Progenitor cell of endocrine pancreas (in vitro differentiated cells): ENCODE measurements around the gene EMC6. TPM values are rescaled to one million over a fixed set of nuclear protein-coding genes. Genes with fewer than 3 reads are reported as not detected.

Source experiments
- DNase-seq: peaks from one replicate; pipeline ENCODE4 v3.0.0; 2021; ENCODE audit warnings: low spot score; ENCODE audit not compliant: unreplicated experiment
- H3K27ac Mint-ChIP-seq: 2 replicates; pipeline ENCODE4 v1.8.0; 2021; ENCODE audit warnings: mild to moderate bottlenecking, moderate library complexity, mixed read lengths
- H3K27me3 Mint-ChIP-seq: 2 replicates; pipeline ENCODE4 v1.8.0; 2021; ENCODE audit warnings: mixed read lengths
- H3K36me3 Mint-ChIP-seq: 2 replicates; pipeline ENCODE4 v1.8.0; 2022; ENCODE audit warnings: mixed read lengths; ENCODE audit not compliant: insufficient read depth
- H3K4me1 Mint-ChIP-seq: 2 replicates; pipeline ENCODE4 v1.8.0; 2021; ENCODE audit warnings: low read depth, mixed read lengths
- H3K4me3 Mint-ChIP-seq: 2 replicates; pipeline ENCODE4 v1.8.0; 2021; ENCODE audit warnings: low read depth, mild to moderate bottlenecking, moderate library complexity, mixed read lengths
- H3K9me3 Mint-ChIP-seq: 2 replicates; pipeline ENCODE4 v1.8.0; 2021; ENCODE audit warnings: low read depth, mixed read lengths
- total RNA-seq: library from RNA; stranded (reverse); gene quantifications from 2 replicates; pipeline ENCODE4 v1.2.1, GENCODE V29; 2021
- TF ChIP-seq, protein P1 (sequence below): fragments of 200-600 bp; sonication (generic); IDR thresholded peaks from one replicate; pipeline ENCODE4 v1.5.0; 2021; ENCODE audit warnings: antibody characterized with exemption, mild to moderate bottlenecking; ENCODE audit not compliant: unreplicated experiment

EMC6 gene
- total RNA-seq, 1 donor from 2014 or later: 42.8 TPM

DNA sequence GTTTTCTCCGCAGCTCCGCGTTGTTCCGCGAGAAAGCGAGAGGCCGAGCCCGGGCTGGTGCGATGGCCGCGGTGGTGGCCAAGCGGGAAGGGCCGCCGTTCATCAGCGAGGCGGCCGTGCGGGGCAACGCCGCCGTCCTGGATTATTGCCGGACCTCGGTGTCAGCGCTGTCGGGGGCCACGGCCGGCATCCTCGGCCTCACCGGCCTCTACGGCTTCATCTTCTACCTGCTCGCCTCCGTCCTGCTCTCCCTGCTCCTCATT is 404 bp downstream of the EMC6 start:
- H3K27ac Mint-ChIP-seq: peak overlapping the region; percentile 98
- no peaks in the 10 kb centered on the region for H3K9me3 Mint-ChIP-seq
- peaks cover 5% of the 10 kb centered on the region for H3K36me3 Mint-ChIP-seq
- H3K27me3 Mint-ChIP-seq: no peaks in the 10 kb centered on the region
- TF ChIP-seq, protein P1, sequence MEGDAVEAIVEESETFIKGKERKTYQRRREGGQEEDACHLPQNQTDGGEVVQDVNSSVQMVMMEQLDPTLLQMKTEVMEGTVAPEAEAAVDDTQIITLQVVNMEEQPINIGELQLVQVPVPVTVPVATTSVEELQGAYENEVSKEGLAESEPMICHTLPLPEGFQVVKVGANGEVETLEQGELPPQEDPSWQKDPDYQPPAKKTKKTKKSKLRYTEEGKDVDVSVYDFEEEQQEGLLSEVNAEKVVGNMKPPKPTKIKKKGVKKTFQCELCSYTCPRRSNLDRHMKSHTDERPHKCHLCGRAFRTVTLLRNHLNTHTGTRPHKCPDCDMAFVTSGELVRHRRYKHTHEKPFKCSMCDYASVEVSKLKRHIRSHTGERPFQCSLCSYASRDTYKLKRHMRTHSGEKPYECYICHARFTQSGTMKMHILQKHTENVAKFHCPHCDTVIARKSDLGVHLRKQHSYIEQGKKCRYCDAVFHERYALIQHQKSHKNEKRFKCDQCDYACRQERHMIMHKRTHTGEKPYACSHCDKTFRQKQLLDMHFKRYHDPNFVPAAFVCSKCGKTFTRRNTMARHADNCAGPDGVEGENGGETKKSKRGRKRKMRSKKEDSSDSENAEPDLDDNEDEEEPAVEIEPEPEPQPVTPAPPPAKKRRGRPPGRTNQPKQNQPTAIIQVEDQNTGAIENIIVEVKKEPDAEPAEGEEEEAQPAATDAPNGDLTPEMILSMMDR: no peak
- peaks cover 17% of the 10 kb centered on the region for H3K4me1 Mint-ChIP-seq
- DNase-seq: no peak
- peak overlapping the region; percentile 96 for H3K4me3 Mint-ChIP-seq

DNA sequence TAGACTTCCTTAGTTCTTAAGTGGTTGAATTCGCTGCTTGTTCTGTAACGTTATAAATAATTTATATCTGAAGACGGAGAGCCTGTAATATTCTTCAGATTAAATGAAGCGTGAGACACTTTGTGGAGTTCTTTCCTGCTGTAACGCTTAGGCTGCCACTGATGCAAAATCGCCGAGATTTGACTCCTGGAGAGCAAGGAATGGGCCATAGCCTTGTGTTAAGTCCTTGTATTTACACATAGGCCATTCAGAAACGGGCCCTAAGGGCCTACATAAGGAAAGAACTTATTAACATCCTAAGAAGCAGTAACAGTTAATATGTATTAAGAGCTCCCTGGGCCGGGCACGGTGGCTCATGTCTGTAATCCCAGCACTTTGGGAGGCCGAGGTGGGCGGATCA is 936 bp downstream of the EMC6 start:
- TF ChIP-seq, protein P1: no peak
- Mint-ChIP-seq H3K4me3 (peak overlapping the region; percentile 96), H3K27ac (peak overlapping the region; percentile 98), H3K27me3 (peaks cover 3% of the 10 kb centered on the region), H3K4me1 (peaks cover 17% of the 10 kb centered on the region), H3K36me3 (peaks cover 3% of the 10 kb centered on the region), H3K9me3 (no peaks in the 10 kb centered on the region)
- DNase-seq: no peak

DNA sequence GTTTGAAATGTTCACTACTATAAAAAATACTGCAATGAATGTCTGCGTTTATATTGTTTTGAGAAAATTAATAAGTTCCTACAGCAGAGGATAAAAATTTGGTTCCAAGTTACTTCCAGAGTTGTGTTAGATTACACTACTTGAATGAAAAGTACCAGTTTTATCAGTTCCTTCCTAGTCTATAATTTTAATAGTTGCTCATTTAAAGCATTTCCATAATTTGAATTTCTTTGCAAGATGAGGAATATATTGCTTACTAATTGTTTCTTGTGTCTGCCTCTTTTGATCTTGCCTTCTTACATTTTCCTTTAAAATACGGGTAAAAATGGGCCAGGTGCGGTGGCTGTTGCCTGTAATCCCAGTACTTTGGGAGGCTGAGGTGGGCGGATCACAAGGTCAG is 4.0 kb downstream of the EMC6 start:
- Mint-ChIP-seq H3K27ac (no peak overlapping the region), H3K27me3 (peaks cover 9% of the 10 kb centered on the region), H3K4me3 (no peak overlapping the region), H3K4me1 (peaks cover 6% of the 10 kb centered on the region), H3K9me3 (no peaks in the 10 kb centered on the region), H3K36me3 (peaks cover 3% of the 10 kb centered on the region)
- TF ChIP-seq, protein P1: no peak
- DNase-seq: no peak

DNA sequence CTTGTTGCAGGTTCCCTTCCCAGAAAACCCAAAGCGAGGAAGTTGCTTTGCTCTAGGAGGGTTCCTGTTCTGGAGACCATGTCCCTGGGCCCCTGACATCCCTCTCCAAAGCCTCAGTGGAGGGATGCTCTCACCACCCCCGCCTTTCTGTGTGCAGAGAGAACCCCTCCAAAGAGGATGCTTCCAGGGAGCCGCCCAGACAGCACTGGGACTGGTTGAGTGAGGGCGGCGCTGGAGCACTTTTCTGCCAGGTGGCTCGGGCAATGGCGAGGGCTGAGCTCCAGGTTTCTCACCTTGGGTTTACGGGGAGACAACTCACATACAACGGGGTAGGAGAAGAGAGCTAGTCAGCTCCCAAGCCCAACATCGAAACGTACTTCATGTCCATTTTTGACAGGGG is 7.3 kb downstream of the EMC6 start:
- DNase-seq: no peak
- TF ChIP-seq, protein P1: no peak
- H3K4me1 Mint-ChIP-seq: no peaks in the 10 kb centered on the region
- H3K27me3 Mint-ChIP-seq: peaks cover 12% of the 10 kb centered on the region
- no peaks in the 10 kb centered on the region for H3K9me3 Mint-ChIP-seq
- peaks cover 2% of the 10 kb centered on the region for H3K36me3 Mint-ChIP-seq
- no peak overlapping the region for H3K27ac Mint-ChIP-seq
- no peak overlapping the region for H3K4me3 Mint-ChIP-seq

DNA sequence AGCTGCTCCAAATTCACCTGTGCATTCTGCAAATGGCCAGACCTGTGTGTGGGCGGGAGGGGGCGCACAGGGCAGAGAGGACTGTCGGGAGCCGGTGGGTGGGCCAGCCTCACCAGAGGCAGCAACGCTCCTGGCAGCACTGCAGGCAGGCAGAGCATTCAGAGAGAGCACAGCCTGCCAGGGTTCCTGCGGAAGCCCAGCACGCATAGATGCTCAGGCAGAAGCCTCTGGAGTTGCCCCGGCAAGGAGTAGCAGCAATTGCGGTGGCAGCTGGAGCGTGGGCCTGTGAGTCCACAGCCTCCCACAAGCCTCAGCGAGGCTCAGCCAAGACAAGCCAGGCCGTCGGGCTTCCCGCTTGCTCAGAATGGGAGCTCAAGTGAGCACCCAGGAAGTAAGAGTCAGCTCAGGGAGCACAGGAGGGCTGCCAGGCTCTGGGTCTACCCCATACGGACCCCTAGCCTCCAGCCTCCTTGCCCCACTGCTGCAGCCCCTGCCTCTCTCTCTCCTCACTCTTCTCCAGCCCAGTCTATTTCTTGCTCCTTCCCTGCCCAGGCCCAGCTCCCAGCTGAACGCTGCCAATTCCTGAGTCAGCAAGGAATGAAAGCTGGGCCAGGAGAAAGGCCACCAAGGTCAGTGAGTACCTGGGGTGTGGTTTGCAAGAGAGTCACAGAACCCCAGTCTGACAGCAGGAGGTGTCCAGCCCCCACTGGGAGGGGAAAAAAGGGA is 9.6 kb downstream of the EMC6 start:
- no peak for DNase-seq
- H3K9me3 Mint-ChIP-seq: no peaks in the 10 kb centered on the region
- no peak overlapping the region for H3K4me3 Mint-ChIP-seq
- no peak overlapping the region for H3K27ac Mint-ChIP-seq
- no peaks in the 10 kb centered on the region for H3K4me1 Mint-ChIP-seq
- TF ChIP-seq, protein P1: peak; percentile 16
- H3K27me3 Mint-ChIP-seq: peaks cover 21% of the 10 kb centered on the region
- H3K36me3 Mint-ChIP-seq: no peaks in the 10 kb centered on the region
